ENCODE measurements around the gene TTK. TPM values are rescaled to one million over a fixed set of nuclear protein-coding genes. Genes with fewer than 3 reads are reported as not detected.

Gene TTK
- total and polyA plus RNA-seq, 2 experiments from 2014 or later, result 50.7 to 79.6 TPM

DNA sequence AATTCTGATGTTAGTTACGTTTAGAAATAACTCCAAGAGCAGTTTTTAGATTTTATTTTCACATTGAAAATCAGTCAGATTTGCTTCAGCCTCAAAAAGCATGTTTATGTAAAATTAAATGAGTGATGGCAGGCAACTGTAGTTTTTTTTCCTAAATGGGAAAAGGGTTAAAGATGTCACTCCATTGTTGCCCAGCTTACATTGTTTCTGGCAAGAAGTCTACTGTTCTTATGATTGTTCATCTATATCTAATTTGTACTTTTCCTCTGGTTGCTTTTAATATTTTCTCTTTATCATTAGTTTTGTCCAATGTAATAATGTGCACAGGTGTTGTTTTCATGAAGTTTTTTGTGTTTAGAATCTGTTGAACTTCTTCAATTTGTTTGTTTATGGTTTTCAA is 6.7 kb upstream of the TTK start:
- H3K27me3 ChIP-seq (ENCODE audit: insufficient read depth), result no peaks in the 10 kb centered on the region
- H3F3A ChIP-seq (replicated peaks; ENCODE audit: low read depth), result peaks cover 5% of the 10 kb centered on the region; the same call in 1 of the 2 replicates
- DNase-seq (ENCODE audit: low spot score) (no peak), ATAC-seq (no peak)
- no peaks in the 10 kb centered on the region for H3K36me3 ChIP-seq (ENCODE audit: insufficient read depth)
- no peak overlapping the region for H3K27ac Mint-ChIP-seq
- H3K27ac ChIP-seq (ENCODE audit: low read depth), result no peak overlapping the region
- TF ChIP-seq ZNF114 (CRISPR knock-in tag; IDR thresholded peaks at IDR 0.05) (no peak), EZH2phosphoT487 (IDR thresholded peaks at IDR 0.05; ENCODE audit: unreplicated experiment) (no peak), CTCF (conservative IDR thresholded peaks at IDR 0.05; ENCODE audit: low read depth in 2 of 2) (no peak), ZNF331 (CRISPR knock-in tag; IDR thresholded peaks at IDR 0.05; ENCODE audit: low read depth) (no peak), ETS1 (IDR thresholded peaks at IDR 0.05) (no peak), CREB1 (CRISPR knock-in tag; IDR thresholded peaks at IDR 0.05; ENCODE audit: low read depth) (no peak), STAT1 (IDR thresholded peaks at IDR 0.05; ENCODE audit: unreplicated experiment) (no peak), JUNB (IDR thresholded peaks at IDR 0.05; ENCODE audit: unreplicated experiment) (no peak), NANOG (IDR thresholded peaks at IDR 0.05; ENCODE audit: borderline replicate concordance) (no peak)
- TF ChIP-seq, protein P1, sequence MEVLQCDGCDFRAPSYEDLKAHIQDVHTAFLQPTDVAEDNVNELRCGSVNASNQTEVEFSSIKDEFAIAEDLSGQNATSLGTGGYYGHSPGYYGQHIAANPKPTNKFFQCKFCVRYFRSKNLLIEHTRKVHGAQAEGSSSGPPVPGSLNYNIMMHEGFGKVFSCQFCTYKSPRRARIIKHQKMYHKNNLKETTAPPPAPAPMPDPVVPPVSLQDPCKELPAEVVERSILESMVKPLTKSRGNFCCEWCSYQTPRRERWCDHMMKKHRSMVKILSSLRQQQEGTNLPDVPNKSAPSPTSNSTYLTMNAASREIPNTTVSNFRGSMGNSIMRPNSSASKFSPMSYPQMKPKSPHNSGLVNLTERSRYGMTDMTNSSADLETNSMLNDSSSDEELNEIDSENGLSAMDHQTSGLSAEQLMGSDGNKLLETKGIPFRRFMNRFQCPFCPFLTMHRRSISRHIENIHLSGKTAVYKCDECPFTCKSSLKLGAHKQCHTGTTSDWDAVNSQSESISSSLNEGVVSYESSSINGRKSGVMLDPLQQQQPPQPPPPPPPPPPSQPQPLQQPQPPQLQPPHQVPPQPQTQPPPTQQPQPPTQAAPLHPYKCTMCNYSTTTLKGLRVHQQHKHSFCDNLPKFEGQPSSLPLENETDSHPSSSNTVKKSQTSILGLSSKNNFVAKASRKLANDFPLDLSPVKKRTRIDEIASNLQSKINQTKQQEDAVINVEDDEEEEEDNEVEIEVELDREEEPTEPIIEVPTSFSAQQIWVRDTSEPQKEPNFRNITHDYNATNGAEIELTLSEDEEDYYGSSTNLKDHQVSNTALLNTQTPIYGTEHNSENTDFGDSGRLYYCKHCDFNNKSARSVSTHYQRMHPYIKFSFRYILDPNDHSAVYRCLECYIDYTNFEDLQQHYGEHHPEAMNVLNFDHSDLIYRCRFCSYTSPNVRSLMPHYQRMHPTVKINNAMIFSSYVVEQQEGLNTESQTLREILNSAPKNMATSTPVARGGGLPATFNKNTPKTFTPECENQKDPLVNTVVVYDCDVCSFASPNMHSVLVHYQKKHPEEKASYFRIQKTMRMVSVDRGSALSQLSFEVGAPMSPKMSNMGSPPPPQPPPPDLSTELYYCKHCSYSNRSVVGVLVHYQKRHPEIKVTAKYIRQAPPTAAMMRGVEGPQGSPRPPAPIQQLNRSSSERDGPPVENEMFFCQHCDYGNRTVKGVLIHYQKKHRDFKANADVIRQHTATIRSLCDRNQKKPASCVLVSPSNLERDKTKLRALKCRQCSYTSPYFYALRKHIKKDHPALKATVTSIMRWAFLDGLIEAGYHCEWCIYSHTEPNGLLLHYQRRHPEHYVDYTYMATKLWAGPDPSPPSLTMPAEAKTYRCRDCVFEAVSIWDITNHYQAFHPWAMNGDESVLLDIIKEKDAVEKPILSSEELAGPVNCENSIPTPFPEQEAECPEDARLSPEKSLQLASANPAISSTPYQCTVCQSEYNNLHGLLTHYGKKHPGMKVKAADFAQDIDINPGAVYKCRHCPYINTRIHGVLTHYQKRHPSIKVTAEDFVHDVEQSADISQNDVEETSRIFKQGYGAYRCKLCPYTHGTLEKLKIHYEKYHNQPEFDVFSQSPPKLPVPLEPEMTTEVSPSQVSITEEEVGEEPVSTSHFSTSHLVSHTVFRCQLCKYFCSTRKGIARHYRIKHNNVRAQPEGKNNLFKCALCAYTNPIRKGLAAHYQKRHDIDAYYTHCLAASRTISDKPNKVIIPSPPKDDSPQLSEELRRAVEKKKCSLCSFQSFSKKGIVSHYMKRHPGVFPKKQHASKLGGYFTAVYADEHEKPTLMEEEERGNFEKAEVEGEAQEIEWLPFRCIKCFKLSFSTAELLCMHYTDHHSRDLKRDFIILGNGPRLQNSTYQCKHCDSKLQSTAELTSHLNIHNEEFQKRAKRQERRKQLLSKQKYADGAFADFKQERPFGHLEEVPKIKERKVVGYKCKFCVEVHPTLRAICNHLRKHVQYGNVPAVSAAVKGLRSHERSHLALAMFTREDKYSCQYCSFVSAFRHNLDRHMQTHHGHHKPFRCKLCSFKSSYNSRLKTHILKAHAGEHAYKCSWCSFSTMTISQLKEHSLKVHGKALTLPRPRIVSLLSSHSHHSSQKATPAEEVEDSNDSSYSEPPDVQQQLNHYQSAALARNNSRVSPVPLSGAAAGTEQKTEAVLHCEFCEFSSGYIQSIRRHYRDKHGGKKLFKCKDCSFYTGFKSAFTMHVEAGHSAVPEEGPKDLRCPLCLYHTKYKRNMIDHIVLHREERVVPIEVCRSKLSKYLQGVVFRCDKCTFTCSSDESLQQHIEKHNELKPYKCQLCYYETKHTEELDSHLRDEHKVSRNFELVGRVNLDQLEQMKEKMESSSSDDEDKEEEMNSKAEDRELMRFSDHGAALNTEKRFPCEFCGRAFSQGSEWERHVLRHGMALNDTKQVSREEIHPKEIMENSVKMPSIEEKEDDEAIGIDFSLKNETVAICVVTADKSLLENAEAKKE (CRISPR knock-in tag; IDR thresholded peaks at IDR 0.05), result no peak
- no peaks in the 10 kb centered on the region for H3K79me2 ChIP-seq (replicated peaks; ENCODE audit: insufficient read depth)
- no peaks in the 10 kb centered on the region for H3K9me2 ChIP-seq (ENCODE audit: insufficient read depth)
- peaks cover 15% of the 10 kb centered on the region for H3K4me1 ChIP-seq (ENCODE audit: insufficient read depth)
- H3K27me3 Mint-ChIP-seq (ENCODE audit: insufficient read depth, low read depth, poor library complexity), result peaks cover 3% of the 10 kb centered on the region
- H3K4me1 Mint-ChIP-seq, result peaks cover 18% of the 10 kb centered on the region
- no peak overlapping the region for H3K4me2 ChIP-seq
- H3K9me3 Mint-ChIP-seq, result peaks cover 7% of the 10 kb centered on the region
- H4K20me1 ChIP-seq (replicated peaks; ENCODE audit: insufficient read depth), result no peaks in the 10 kb centered on the region
- no peak overlapping the region for H3K4me3 ChIP-seq
- H3K36me3 Mint-ChIP-seq (ENCODE audit: low read depth), result no peaks in the 10 kb centered on the region
- H3K4me3 Mint-ChIP-seq, result no peak overlapping the region
- no peak overlapping the region for H2AFZ ChIP-seq
